WTC11 (cell line): ENCODE results near the gene SMOC2. TPM values are rescaled to one million over a fixed set of nuclear protein-coding genes. Genes with fewer than 3 reads are reported as not detected.
"Not testable (repeated sequence)": the region's sequence is repeated elsewhere in the genome, so short reads cannot be mapped to it uniquely, and the experiment has no call there.

Experiments used
- ATAC-seq: fragments of 200-7000 bp; cut with Tn5 transposase; 2 replicates; pipeline ENCODE4 v1.10.0; 2021; ENCODE audit warnings: mild to moderate bottlenecking, moderate library complexity
- CTCF ChIA-PET: fragments of 300-600 bp; sonication (Branson Sonifier 250); formaldehyde crosslinking; loops from one replicate; lab custom pipeline; 2021; ENCODE audit warnings: antibody characterized with exemption; lab: Charles Lee
- POLR2A ChIA-PET: fragments of 350-600 bp; sonication (Branson Sonifier 250); formaldehyde crosslinking; loops from one replicate; lab custom pipeline; 2021; ENCODE audit warnings: antibody characterized with exemption; lab: Charles Lee
- DNase-seq: peaks from one replicate; pipeline ENCODE4 v3.0.0; 2021; ENCODE audit warnings: low spot score
- H3K27ac Mint-ChIP-seq: 2 replicates; pipeline ENCODE4 v1.8.0; 2021; ENCODE audit warnings: mixed read lengths
- H3K27me3 Mint-ChIP-seq: 2 replicates; pipeline ENCODE4 v1.8.0; 2021; ENCODE audit warnings: low read depth, mild to moderate bottlenecking, moderate library complexity, mixed read lengths
- H3K36me3 Mint-ChIP-seq: 2 replicates; pipeline ENCODE4 v1.8.0; 2021; ENCODE audit warnings: mixed read lengths
- H3K4me1 Mint-ChIP-seq: 2 replicates; pipeline ENCODE4 v1.8.0; 2022; ENCODE audit warnings: mixed read lengths
- H3K4me3 Mint-ChIP-seq: 2 replicates; pipeline ENCODE4 v1.8.0; 2021; ENCODE audit warnings: mild to moderate bottlenecking, moderate library complexity, mixed read lengths
- H3K9me3 Mint-ChIP-seq: 2 replicates; pipeline ENCODE4 v1.8.0; 2021; ENCODE audit warnings: mixed read lengths
- CBFB ChIP-seq: sonication (generic); formaldehyde crosslinking; IDR thresholded peaks from 2 replicates; pipeline ENCODE4 v1.8.1; 2022; ENCODE audit warnings: mild to moderate bottlenecking, low read depth, missing genetic modification reagents
- ELF4 ChIP-seq: sonication (generic); formaldehyde crosslinking; IDR thresholded peaks from 2 replicates; pipeline ENCODE4 v1.8.1; 2022; ENCODE audit warnings: low read depth, mild to moderate bottlenecking, moderate library complexity, missing genetic modification reagents
- EMX1 ChIP-seq: fragments of 250-450 bp; sonication (Bioruptor Pico); IDR thresholded peaks from 2 replicates; pipeline ENCODE4 v1.8.0; 2021; ENCODE audit warnings: mild to moderate bottlenecking
- FOXJ3 ChIP-seq: sonication (generic); formaldehyde crosslinking; IDR thresholded peaks from 2 replicates; pipeline ENCODE4 v1.9.0; 2021; ENCODE audit warnings: missing genetic modification reagents, mild to moderate bottlenecking, borderline replicate concordance
- JUN ChIP-seq: sonication (generic); formaldehyde crosslinking; IDR thresholded peaks from 2 replicates; pipeline ENCODE4 v1.8.0; 2023; ENCODE audit warnings: mild to moderate bottlenecking, missing genetic modification reagents
- MXD4 ChIP-seq: fragments of 250-450 bp; sonication (Bioruptor Pico); IDR thresholded peaks from 2 replicates; pipeline ENCODE4 v1.8.0; 2021; ENCODE audit warnings: mild to moderate bottlenecking, moderate library complexity, borderline replicate concordance
- MYBL2 ChIP-seq: sonication (generic); formaldehyde crosslinking; IDR thresholded peaks from 2 replicates; pipeline ENCODE4 v1.8.1; 2023; ENCODE audit warnings: mild to moderate bottlenecking, moderate library complexity, missing genetic modification reagents
- NFYB ChIP-seq: sonication (generic); formaldehyde crosslinking; conservative IDR thresholded peaks from 2 replicates; pipeline ENCODE4 v1.8.0; 2022; ENCODE audit warnings: low read depth, missing genetic modification reagents
- NR1H2 ChIP-seq: sonication (generic); formaldehyde crosslinking; IDR thresholded peaks from 2 replicates; pipeline ENCODE4 v1.9.0; 2021; ENCODE audit warnings: mild to moderate bottlenecking, moderate library complexity, missing genetic modification reagents
- NR2C2 ChIP-seq: sonication (generic); formaldehyde crosslinking; IDR thresholded peaks from 2 replicates; pipeline ENCODE4 v1.8.0; 2022; ENCODE audit warnings: mild to moderate bottlenecking, missing genetic modification reagents
- RORB ChIP-seq: fragments of 250-450 bp; sonication (Bioruptor Pico); IDR thresholded peaks from 2 replicates; pipeline ENCODE4 v1.9.0; 2021; ENCODE audit warnings: mild to moderate bottlenecking
- TEAD4 ChIP-seq: sonication (generic); formaldehyde crosslinking; IDR thresholded peaks from 2 replicates; pipeline ENCODE4 v1.8.0; 2022; ENCODE audit warnings: mild to moderate bottlenecking, missing genetic modification reagents
- TP53 ChIP-seq: sonication (generic); formaldehyde crosslinking; IDR thresholded peaks from 2 replicates; pipeline ENCODE4 v1.8.1; 2023; ENCODE audit warnings: mild to moderate bottlenecking, missing genetic modification reagents
- total RNA-seq: library from RNA; stranded (reverse); gene quantifications from 3 replicates; pipeline ENCODE4 v1.2.3, GENCODE V29; 2021
- TF ChIP-seq, protein P1 (sequence below): sonication (generic); formaldehyde crosslinking; IDR thresholded peaks from 2 replicates; pipeline ENCODE4 v1.8.1; 2023; ENCODE audit warnings: mild to moderate bottlenecking, missing genetic modification reagents, moderate library complexity
- TF ChIP-seq, protein P2 (sequence below): sonication (generic); formaldehyde crosslinking; IDR thresholded peaks from 2 replicates; pipeline ENCODE4 v1.8.1; 2023; ENCODE audit warnings: mild to moderate bottlenecking, missing genetic modification reagents
- TF ChIP-seq, protein P3 (sequence below): sonication (generic); formaldehyde crosslinking; IDR thresholded peaks from 2 replicates; pipeline ENCODE4 v1.8.0; 2022; ENCODE audit warnings: missing genetic modification reagents

Gene SMOC2
- total RNA-seq, 1 experiment from 2014 or later, result 3.9 TPM

DNA sequence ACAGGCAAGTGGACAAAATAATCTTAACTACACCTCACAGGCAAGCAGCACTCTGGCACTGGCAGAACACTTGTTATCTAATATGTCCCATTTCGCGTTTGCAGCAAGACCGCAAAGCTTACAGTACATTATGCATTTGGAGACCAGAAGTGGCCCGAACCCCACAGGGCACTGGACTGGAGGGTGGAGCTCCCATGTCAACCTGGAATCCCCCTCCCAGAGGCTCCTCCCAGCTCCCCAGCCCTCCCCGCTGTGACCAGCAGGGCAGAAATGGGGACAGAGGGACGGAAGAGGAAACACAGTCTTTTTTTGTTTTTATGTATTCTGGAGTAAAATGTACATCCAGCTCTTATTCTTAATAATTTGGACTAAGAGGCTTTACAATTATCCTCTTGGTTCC lies 263.7 kb downstream of the SMOC2 start:
- DNase-seq (no peak), ATAC-seq (no peak)
- TF ChIP-seq, protein P1, sequence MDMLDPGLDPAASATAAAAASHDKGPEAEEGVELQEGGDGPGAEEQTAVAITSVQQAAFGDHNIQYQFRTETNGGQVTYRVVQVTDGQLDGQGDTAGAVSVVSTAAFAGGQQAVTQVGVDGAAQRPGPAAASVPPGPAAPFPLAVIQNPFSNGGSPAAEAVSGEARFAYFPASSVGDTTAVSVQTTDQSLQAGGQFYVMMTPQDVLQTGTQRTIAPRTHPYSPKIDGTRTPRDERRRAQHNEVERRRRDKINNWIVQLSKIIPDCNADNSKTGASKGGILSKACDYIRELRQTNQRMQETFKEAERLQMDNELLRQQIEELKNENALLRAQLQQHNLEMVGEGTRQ (CRISPR knock-in tag), result no peak
- TF ChIP-seq ELF4 (CRISPR knock-in tag), result no peak
- no peak for TF ChIP-seq NR1H2 (CRISPR knock-in tag)
- TF ChIP-seq RORB (CRISPR knock-in tag), result no peak
- no peak overlapping the region for H3K4me3 Mint-ChIP-seq
- no peak overlapping the region for H3K27ac Mint-ChIP-seq
- peaks cover 20% of the 10 kb centered on the region for H3K4me1 Mint-ChIP-seq
- no peaks in the 10 kb centered on the region; the same call in 1 of the 2 replicates for H3K36me3 Mint-ChIP-seq
- ChIA-PET POLR2A (no interaction called here), CTCF (no interaction called here)
- H3K9me3 Mint-ChIP-seq, result 0 out of 2 replicates have a peak, but pooled peaks cover 2% of the 10 kb centered on the region
- no peaks in the 10 kb centered on the region for H3K27me3 Mint-ChIP-seq

DNA sequence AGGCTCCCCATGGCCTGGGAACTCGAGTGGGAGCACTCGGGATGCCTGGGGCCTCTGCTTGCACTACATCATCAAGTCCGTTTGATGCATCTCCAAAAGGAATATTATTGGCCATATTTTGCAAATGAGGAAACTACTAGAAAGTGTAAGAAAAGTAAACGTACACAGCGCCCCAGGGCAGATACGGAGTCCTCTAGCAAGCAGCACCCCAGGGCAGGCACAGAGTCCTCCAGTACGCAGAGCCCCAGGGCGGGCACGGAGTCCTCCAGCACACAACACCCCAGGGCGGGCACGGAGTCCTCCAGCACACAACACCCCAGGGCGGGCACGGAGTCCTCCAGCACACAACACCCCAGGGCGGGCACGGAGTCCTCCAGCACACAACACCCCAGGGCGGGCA lies 264.3 kb downstream of the SMOC2 start:
- H3K27me3 Mint-ChIP-seq, ATAC-seq, DNase-seq, H3K4me3 Mint-ChIP-seq, H3K36me3 Mint-ChIP-seq, H3K9me3 Mint-ChIP-seq, H3K27ac Mint-ChIP-seq, POLR2A ChIA-PET: not testable (repeated sequence)
- CTCF ChIA-PET, result interaction anchor here (0.6 kb wide), 1 partner anchor 9 kb away, joined by 3 read pairs; no protein-coding TSS in a partner anchor
- peaks cover 18% of the 10 kb centered on the region for H3K4me1 Mint-ChIP-seq

DNA sequence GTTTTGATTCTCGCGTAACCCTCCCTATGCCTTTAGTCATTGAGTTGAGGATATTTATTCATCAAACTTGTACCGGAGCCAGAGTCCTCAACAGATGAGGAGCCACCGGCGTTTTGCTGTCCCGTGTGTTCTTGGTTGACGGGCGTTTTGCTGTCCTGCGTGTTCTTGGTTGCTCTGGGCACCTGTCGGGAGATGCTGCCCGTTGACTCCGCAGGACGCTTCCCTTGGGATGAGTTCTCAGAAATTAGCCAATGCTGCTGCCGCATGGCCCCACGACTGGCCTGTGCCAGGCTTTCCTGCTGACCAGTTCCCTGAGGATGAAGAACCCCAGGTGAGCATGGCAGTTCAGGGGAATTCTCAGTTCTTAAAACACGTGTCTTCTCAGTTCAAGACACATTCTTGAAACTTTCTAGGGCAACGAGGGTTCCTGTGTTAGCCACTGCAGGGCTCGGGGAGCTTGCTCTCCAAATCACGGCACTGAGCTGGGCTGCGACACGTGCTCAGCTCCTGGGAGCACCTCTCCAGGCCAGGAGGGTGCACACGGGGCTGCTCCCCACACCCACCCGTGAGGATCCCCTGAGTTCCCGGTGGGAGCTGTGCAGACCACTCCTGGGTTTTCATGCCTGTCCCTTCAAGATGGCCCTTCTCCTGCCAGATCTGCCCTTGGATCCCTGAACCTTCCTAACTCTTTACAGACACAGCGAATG lies 265.6 kb downstream of the SMOC2 start:
- ChIA-PET POLR2A (no interaction called here), CTCF (no interaction called here)
- no peaks in the 10 kb centered on the region; the same call in 1 of the 2 replicates for H3K36me3 Mint-ChIP-seq
- no peak overlapping the region for H3K27ac Mint-ChIP-seq
- H3K4me1 Mint-ChIP-seq, result peaks cover 18% of the 10 kb centered on the region
- 0 out of 2 replicates have a peak, but pooled peaks cover 2% of the 10 kb centered on the region for H3K9me3 Mint-ChIP-seq
- no peak for DNase-seq
- ATAC-seq, result no peak
- H3K4me3 Mint-ChIP-seq, result no peak overlapping the region
- H3K27me3 Mint-ChIP-seq, result no peaks in the 10 kb centered on the region
- TF ChIP-seq, protein P2, sequence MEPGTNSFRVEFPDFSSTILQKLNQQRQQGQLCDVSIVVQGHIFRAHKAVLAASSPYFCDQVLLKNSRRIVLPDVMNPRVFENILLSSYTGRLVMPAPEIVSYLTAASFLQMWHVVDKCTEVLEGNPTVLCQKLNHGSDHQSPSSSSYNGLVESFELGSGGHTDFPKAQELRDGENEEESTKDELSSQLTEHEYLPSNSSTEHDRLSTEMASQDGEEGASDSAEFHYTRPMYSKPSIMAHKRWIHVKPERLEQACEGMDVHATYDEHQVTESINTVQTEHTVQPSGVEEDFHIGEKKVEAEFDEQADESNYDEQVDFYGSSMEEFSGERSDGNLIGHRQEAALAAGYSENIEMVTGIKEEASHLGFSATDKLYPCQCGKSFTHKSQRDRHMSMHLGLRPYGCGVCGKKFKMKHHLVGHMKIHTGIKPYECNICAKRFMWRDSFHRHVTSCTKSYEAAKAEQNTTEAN, result no peak
- TF ChIP-seq, protein P3, sequence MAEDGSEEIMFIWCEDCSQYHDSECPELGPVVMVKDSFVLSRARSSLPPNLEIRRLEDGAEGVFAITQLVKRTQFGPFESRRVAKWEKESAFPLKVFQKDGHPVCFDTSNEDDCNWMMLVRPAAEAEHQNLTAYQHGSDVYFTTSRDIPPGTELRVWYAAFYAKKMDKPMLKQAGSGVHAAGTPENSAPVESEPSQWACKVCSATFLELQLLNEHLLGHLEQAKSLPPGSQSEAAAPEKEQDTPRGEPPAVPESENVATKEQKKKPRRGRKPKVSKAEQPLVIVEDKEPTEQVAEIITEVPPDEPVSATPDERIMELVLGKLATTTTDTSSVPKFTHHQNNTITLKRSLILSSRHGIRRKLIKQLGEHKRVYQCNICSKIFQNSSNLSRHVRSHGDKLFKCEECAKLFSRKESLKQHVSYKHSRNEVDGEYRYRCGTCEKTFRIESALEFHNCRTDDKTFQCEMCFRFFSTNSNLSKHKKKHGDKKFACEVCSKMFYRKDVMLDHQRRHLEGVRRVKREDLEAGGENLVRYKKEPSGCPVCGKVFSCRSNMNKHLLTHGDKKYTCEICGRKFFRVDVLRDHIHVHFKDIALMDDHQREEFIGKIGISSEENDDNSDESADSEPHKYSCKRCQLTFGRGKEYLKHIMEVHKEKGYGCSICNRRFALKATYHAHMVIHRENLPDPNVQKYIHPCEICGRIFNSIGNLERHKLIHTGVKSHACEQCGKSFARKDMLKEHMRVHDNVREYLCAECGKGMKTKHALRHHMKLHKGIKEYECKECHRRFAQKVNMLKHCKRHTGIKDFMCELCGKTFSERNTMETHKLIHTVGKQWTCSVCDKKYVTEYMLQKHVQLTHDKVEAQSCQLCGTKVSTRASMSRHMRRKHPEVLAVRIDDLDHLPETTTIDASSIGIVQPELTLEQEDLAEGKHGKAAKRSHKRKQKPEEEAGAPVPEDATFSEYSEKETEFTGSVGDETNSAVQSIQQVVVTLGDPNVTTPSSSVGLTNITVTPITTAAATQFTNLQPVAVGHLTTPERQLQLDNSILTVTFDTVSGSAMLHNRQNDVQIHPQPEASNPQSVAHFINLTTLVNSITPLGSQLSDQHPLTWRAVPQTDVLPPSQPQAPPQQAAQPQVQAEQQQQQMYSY (CRISPR knock-in tag), result no peak
- TF ChIP-seq TP53 (no peak), NFYB (CRISPR knock-in tag) (no peak), EMX1 (CRISPR knock-in tag) (no peak), NR2C2 (CRISPR knock-in tag) (no peak), CBFB (no peak), FOXJ3 (CRISPR knock-in tag) (no peak), JUN (CRISPR knock-in tag) (no peak), MYBL2 (CRISPR knock-in tag) (no peak)

DNA sequence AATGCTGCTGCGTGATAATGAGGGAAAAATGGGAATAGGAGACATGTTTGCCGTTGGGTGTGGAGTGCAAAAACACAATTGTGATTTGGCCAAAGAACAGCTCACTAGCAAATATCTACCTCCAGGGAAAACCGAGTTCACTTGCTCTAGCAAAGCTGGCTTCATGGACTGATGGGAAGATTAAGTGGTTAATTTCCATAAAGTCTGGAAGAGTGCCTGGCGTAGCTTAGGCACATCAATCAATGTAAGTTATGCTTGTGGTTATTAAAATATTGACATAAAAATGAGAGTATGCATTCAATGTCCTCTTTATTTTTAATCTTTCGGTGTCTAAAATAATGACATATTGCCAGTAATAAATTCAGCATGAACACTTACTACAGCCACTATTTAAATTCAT lies 267.5 kb downstream of the SMOC2 start:
- Mint-ChIP-seq H3K4me3 (no peak overlapping the region), H3K4me1 (peaks cover 15% of the 10 kb centered on the region), H3K9me3 (peaks cover 16% of the 10 kb centered on the region), H3K27me3 (peaks cover 2% of the 10 kb centered on the region; the same call in 1 of the 2 replicates), H3K36me3 (peaks cover 15% of the 10 kb centered on the region), H3K27ac (no peak overlapping the region)
- DNase-seq (no peak), ATAC-seq (no peak)
- TF ChIP-seq, protein P2, result no peak
- no peak for TF ChIP-seq MXD4 (CRISPR knock-in tag)
- TF ChIP-seq TEAD4 (CRISPR knock-in tag), result no peak
- ChIA-PET CTCF (no interaction called here), POLR2A (no interaction called here)
